Natural killer cell treated with Interleukin-12 subunit alpha and Interleukin-12 subunit beta and Interleukin-15 and Interleukin-18, amount 100 ng/mL, for 72 hours (primary cell): ENCODE measurements around the gene TSPAN15. TPM values are rescaled to one million over a fixed set of nuclear protein-coding genes. Genes with fewer than 3 reads are reported as not detected.

Source experiments
- ATAC-seq, 2 donors: fragments of 150-1000 bp; cut with Tn5 transposase in 1 of 2; sonication (Bioruptor Pico), chemical (Tn5 transposase) in 1 of 2; 2 replicates each; pipeline ENCODE4 v1.10.0; 2021
- DNase-seq: peaks from one replicate; pipeline ENCODE4 v3.0.0; 2022; ENCODE audit warnings: low spot score
- H3K27ac Mint-ChIP-seq, 2 donors: 1 replicate in 1 of 2; 2 replicates in 1 of 2; pipeline ENCODE4 v1.8.0; 2022; ENCODE audit warnings: mixed read lengths in 2 of 2, mild to moderate bottlenecking in 1 of 2, moderate library complexity in 1 of 2
- H3K27me3 Mint-ChIP-seq, 2 donors: 1 replicate in 1 of 2; 2 replicates in 1 of 2; pipeline ENCODE4 v1.8.0; 2022; ENCODE audit warnings: mixed read lengths in 2 of 2
- H3K36me3 Mint-ChIP-seq: one replicate; pipeline ENCODE4 v1.8.0; 2022; ENCODE audit warnings: mixed read lengths
- H3K4me1 Mint-ChIP-seq, 2 donors: 1 replicate in 1 of 2; 2 replicates in 1 of 2; pipeline ENCODE4 v1.8.0; 2022; ENCODE audit warnings: low read depth in 2 of 2, mixed read lengths in 2 of 2, mild to moderate bottlenecking in 1 of 2
- H3K4me3 Mint-ChIP-seq: one replicate; pipeline ENCODE4 v1.8.0; 2022; ENCODE audit warnings: mixed read lengths
- H3K9me3 Mint-ChIP-seq: 2 replicates; pipeline ENCODE4 v1.8.0; 2022; ENCODE audit warnings: mixed read lengths
- total RNA-seq, 2 donors: library from RNA; stranded (reverse); gene quantifications; one replicate each; pipeline ENCODE4 v1.2.3, GENCODE V29; 2022

The TSPAN15 gene
- total RNA-seq, 2 donors from 2014 or later = 1.2 to 1.4 TPM

DNA sequence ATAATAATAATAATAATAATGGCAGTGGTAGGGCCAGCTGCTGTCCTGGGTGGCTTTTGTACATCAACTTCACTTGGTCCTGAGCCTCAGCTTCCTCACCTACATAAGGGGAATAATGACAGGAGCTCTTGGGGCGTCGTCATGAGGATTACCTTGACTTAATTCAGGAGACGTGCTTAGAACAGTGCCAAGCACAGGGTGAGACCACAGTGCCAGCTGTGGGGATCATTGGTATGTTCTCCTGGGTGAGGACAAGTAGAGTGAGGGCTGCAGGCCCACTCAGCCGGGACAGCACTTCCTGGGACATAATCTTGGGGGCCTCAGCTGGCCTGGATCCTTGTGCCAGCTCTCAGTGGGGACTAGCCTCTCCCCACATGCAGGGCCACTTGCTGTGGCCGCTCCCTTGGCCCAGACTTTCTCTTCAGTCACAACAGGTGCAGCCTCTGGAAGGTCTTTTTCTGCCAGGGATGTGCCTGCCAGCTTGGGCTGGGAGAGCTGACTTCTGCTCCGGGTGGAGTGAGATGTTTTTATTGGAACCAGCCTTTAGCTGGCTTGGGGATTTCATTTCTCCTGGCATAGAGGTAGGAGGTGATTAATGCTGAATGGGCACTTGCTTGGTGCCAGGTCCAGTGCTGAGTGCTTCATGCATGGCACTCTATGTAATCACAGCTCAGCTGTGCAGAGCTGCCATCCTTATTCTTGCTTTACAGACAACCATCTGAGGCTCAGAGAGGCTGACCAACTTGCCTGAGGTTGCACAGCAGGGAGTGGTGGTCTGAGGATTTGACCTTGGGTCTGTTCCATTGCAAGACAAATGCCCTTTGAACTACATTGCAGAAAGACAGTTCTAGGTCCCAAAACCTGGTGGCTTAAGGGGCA, 45.3 kb downstream of the TSPAN15 start:
- no peaks in the 10 kb centered on the region for H3K27me3 Mint-ChIP-seq
- H3K4me1 Mint-ChIP-seq = no peaks in the 10 kb centered on the region
- no peak overlapping the region for H3K4me3 Mint-ChIP-seq
- no peaks in the 10 kb centered on the region for H3K36me3 Mint-ChIP-seq
- no peak for DNase-seq
- no peaks in the 10 kb centered on the region for H3K9me3 Mint-ChIP-seq
- no peak for ATAC-seq
- H3K27ac Mint-ChIP-seq = no peak overlapping the region

GRCh38 chr10:69497231-69497561, 45.9 kb downstream of the TSPAN15 start:
- H3K27me3 Mint-ChIP-seq = no peaks in the 10 kb centered on the region
- no peak overlapping the region for H3K27ac Mint-ChIP-seq
- H3K9me3 Mint-ChIP-seq = no peaks in the 10 kb centered on the region

DNA sequence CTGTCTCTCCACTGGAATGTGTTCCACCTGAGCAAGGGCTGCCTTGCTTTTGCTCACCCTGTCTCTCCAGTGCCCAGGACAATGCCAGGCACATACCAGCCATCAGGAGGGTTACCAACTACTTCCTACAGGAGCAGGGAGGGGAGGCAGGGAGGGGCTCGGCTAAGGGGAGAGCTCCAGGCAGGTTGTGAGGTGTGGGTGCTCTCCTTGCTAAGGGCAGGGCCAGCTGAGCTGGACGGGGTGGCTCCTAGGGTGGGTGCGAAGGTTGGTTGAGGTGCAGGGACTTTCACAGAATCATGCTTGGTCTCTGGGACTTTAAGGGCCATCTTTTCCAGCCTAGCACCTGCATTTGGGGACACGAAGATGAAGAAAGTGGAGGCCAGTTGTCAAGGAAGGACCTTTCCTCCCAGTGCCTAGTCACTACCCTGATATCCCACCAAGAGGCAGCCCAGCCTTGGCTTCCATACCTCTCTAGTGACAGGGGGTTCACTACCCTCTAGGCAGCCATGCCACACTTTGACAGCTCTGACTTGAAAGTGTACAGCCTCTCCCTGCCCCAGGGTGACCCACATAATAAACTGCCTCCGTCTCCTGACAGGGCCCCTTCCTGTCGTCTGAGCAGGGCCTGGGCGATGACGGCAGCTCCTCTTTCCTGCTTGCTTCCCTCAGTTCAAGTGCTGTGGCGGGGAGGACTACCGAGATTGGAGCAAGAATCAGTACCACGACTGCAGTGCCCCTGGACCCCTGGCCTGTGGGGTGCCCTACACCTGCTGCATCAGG, 46.5 kb downstream of the TSPAN15 start:
- Mint-ChIP-seq H3K4me1 (no peaks in the 10 kb centered on the region), H3K4me3 (no peak overlapping the region), H3K27me3 (no peaks in the 10 kb centered on the region), H3K27ac (no peak overlapping the region), H3K36me3 (no peaks in the 10 kb centered on the region), H3K9me3 (no peaks in the 10 kb centered on the region)
- ATAC-seq (no peak), DNase-seq (no peak)

More at GRCh38 chr10:69497231-69497561, 45.9 kb downstream of the TSPAN15 start:
- H3K36me3 Mint-ChIP-seq = no peaks in the 10 kb centered on the region
- DNase-seq = no peak
- no peak for ATAC-seq
- H3K4me1 Mint-ChIP-seq = no peaks in the 10 kb centered on the region
- H3K4me3 Mint-ChIP-seq = no peak overlapping the region

- DNase-seq (no peak), ATAC-seq (no peak)
- Mint-ChIP-seq H3K27me3 (no peaks in the 10 kb centered on the region), H3K9me3 (no peaks in the 10 kb centered on the region), H3K36me3 (no peaks in the 10 kb centered on the region), H3K4me1 (no peaks in the 10 kb centered on the region), H3K4me3 (no peak overlapping the region), H3K27ac (no peak overlapping the region)
These were observed 47.6 kb downstream of the TSPAN15 start for GRCh38 chr10:69498711-69499471.

DNA sequence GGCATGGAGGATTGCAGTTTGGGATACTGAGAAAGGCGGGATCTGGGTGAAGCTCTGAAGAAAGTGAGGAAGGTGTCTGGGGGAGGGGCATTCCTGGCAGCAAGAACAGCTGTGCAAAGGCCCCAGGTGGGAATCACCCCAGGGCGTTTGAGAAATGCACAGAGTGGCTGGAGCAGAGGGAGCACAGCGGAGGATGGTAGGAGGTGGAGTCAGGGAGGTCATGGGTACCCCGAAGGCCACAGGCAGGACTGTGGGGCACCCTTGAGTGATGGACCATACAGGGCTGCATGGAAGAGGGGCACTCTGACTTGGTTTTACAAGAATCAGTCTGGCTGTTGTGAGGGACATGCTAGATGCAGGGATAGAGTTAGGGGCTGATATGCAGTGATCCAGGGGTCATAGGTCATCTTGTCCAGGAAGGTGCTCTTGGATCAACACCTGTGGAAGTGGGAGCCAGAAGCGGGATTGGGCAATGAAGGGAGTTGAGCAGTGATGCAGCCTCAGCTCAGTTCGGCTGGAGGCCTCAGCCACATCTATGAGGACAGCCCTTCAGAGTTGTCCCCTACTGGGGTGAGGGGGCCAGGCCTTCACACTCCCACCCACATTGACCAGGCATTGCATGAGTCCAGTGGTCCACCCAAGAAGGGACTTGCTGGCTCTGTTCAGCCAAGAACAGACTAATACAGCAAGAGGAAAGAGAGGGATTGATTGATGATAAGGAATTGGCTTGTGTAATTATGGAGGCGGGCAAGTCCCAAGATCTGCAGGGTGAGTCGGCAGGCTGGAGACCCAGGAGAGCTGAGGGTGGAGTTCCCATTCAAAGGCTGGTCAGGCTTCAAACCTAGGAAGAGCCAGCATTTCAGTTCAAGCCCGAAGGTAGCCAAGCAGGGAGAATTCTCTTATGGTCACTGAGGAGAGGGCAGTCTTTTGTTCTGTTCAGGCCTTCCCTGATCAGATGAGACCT, 48.7 kb downstream of the TSPAN15 start:
- DNase-seq (no peak), ATAC-seq (no peak)
- no peak overlapping the region for H3K27ac Mint-ChIP-seq
- H3K4me1 Mint-ChIP-seq = no peaks in the 10 kb centered on the region
- H3K27me3 Mint-ChIP-seq = no peaks in the 10 kb centered on the region
- no peaks in the 10 kb centered on the region for H3K36me3 Mint-ChIP-seq
- no peaks in the 10 kb centered on the region for H3K9me3 Mint-ChIP-seq
- H3K4me3 Mint-ChIP-seq = no peak overlapping the region

DNA sequence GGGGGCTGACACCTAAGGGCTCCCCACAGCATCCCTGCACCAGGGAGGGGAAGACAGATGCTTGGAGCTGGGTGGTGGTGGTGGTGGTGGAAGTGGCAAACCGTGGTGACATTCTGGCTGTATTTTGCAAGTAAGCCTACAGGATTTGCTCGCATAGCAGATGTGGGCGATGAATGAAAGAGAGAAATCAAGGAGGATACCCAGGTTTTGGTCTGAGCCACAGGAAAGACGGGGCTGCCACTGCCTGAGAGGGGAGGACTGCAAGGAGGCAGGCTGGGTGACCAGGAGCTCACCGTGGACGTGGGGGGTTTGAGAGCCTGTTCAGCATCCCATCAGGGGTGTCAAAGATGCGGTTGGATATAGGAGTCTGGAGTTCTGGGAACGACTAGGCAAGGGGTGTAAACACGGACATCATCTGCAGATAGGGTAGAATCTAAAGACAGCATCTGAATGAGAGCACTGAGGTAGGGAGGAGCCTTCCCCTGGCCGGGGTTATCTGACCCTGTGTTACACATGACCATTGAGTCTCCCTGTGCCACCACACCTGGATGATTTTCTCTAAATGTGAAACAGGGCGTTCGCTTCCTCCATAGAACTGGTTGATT, 49.7 kb downstream of the TSPAN15 start:
- no peak for ATAC-seq
- H3K36me3 Mint-ChIP-seq = no peaks in the 10 kb centered on the region
- H3K9me3 Mint-ChIP-seq = no peaks in the 10 kb centered on the region
- H3K4me3 Mint-ChIP-seq = no peak overlapping the region
- no peak overlapping the region for H3K27ac Mint-ChIP-seq
- DNase-seq = no peak
- no peaks in the 10 kb centered on the region for H3K27me3 Mint-ChIP-seq
- H3K4me1 Mint-ChIP-seq = no peaks in the 10 kb centered on the region

DNA sequence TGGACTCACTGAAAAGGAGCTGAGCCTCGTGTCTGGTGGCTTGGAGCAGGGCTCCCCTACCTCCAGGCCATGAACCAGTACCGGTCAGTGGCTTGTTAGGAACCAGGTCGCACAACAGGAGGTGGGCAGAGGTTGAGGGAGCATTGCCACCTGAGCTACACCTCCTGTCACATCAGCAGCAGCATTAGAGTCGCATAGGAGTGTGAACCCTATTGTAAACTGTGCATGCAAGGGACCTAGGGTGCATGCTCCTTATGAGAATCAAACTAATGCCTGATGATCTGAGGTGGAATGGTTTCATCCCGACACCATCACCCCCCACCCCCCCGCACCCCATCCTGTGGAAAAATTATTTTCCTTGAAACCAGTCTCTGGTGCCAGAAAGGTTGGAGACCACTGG, 50.4 kb downstream of the TSPAN15 start:
- H3K4me3 Mint-ChIP-seq = no peak overlapping the region
- no peak for ATAC-seq

GRCh38 chr10:69502589-69502988, 51.3 kb downstream of the TSPAN15 start:
- no peak for DNase-seq
- ATAC-seq = no peak
- Mint-ChIP-seq H3K36me3 (no peaks in the 10 kb centered on the region), H3K4me3 (no peak overlapping the region), H3K27me3 (no peaks in the 10 kb centered on the region), H3K27ac (no peak overlapping the region), H3K9me3 (no peaks in the 10 kb centered on the region), H3K4me1 (peaks cover 0 to 2% of the 10 kb centered on the region in 2 donors)

More for the DNA sequence above, 50.4 kb downstream of the TSPAN15 start:
- Mint-ChIP-seq H3K27ac (no peak overlapping the region), H3K36me3 (no peaks in the 10 kb centered on the region), H3K9me3 (no peaks in the 10 kb centered on the region), H3K4me1 (no peaks in the 10 kb centered on the region), H3K27me3 (no peaks in the 10 kb centered on the region)
- no peak for DNase-seq

DNA sequence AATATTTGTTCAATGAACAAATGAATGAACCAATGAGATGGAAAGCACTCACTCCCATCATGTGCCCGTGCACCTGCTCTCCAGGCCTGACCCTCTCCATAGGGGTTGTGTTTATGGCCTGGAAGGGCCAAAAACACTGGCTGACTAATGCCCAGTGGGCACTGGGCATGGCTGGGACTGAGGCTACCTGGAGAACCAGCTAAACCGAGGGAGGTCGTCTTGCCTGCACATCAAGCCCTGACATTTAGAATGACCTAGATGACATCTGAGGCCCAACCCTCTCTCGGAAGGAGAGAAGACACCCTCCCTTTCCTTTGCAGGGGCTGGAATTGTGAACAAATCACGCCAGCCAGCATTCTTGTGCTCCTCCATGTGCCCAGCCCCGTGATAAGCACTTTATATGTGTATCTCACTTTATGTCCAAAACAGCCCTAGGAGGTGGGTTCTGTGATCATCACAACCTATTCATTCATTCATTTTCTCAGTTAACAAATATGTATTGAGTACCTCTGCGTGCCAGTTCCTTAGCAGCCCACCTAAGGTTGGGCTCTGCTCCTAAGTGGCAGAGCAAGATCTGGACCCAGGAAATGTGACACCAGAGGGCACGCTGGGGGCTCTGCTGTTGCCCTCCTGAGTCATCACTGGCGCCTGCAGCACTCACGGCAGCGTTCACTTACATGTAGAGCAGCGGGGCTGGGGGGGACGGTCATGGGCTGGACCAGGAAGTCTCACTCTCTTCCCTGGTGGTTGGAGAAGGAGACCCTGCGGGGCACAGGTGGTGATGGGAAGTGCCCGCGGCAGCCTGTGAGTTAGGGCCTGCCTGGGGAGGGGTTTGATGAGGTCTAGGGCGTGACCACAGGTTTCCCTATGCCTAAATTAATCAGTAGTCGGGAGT, 52.0 kb downstream of the TSPAN15 start:
- ATAC-seq (no peak), DNase-seq (no peak)
- peaks cover 0 to 3% of the 10 kb centered on the region in 2 donors for H3K27me3 Mint-ChIP-seq
- peaks cover 0 to 6% of the 10 kb centered on the region in 2 donors for H3K4me1 Mint-ChIP-seq
- no peaks in the 10 kb centered on the region for H3K36me3 Mint-ChIP-seq
- no peaks in the 10 kb centered on the region for H3K9me3 Mint-ChIP-seq
- no peak overlapping the region for H3K4me3 Mint-ChIP-seq
- H3K27ac Mint-ChIP-seq = no peak overlapping the region

DNA sequence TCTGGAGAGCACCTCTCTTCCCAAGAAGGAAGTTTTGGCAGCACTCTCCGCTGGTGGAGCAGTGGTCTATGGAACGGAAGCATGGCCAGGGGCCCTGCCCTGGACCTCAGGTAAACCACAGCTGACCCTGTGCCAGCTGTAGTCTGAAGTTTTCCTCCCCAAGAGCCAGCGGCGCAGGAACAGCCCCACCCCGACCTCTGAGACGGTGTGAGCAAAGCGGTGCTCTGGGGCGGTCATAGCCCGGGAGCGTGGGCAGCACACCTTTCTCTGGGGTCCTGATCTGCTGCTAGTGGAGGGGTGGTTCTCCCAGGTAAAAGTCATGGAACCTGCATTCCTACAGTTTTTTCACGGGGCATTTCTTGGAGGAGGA, 52.6 kb downstream of the TSPAN15 start:
- Mint-ChIP-seq H3K27ac (no peak overlapping the region), H3K27me3 (peaks cover 0 to 3% of the 10 kb centered on the region in 2 donors), H3K9me3 (no peaks in the 10 kb centered on the region), H3K36me3 (no peaks in the 10 kb centered on the region), H3K4me3 (no peak overlapping the region), H3K4me1 (peaks cover 0 to 6% of the 10 kb centered on the region in 2 donors)
- DNase-seq (no peak), ATAC-seq (no peak)

DNA sequence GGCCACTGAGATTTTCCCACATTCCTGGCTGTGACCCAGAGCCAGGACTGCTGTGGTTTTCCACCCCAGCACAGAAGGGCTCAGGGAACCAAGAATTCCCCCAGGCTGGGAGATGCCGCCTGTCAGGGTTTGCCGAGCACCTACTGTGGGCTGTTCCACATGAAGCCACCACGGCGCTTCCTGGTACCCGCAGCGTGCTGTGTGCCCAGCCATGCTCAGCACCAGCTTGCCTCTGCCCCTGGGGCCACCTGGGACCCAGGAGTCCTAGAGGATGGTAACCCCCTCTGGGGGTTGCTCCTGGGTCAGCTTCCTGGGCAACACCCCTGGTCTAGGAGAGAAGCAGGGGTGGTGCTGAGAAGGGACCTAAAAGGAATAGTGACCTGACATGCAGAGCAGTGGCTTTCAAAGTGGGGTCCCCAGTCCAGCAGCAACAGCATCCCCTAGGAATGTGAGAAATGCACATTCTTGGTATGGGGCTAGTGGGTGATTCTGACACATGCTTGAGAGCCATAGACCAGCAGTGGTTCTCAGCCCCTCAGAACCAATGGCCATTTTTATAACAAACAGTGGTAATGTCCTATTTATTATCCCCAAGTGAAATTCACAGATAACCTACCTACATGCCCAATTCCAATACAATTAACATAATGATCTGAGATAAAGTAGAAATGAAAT, 53.4 kb downstream of the TSPAN15 start:
- Mint-ChIP-seq H3K9me3 (no peaks in the 10 kb centered on the region), H3K27me3 (peaks cover 0 to 3% of the 10 kb centered on the region in 2 donors), H3K4me3 (no peak overlapping the region), H3K4me1 (peaks cover 0 to 6% of the 10 kb centered on the region in 2 donors), H3K36me3 (no peaks in the 10 kb centered on the region), H3K27ac (no peak overlapping the region)
- ATAC-seq (no peak), DNase-seq (no peak)
